ENCODE data around the gene TNFAIP8L1. TPM values are rescaled to one million over a fixed set of nuclear protein-coding genes. Genes with fewer than 3 reads are reported as not detected.

Gene TNFAIP8L1
- total RNA-seq, 1 experiment from 2014 or later, result 22.2 TPM

- no peaks in the 10 kb centered on the region for H3K9me3 ChIP-seq (ENCODE audit: control insufficient read depth in 1 of 2, insufficient read depth in 1 of 2, low read depth in 1 of 2, low read length in 2 of 2)
- no peak overlapping the region for H2AFZ ChIP-seq (ENCODE audit: low read depth, low read length, poor library complexity, severe bottlenecking)
- BruUV-seq (replicated peaks), result no TSS peak
- CTCF ChIA-PET, result no interaction called here
- RAD21 ChIA-PET (ENCODE audit: low non-redundant PET in 1 of 2, low total read pairs in 2 of 2, uncharacterized antibody in 2 of 2, unreplicated experiment in 2 of 2), result no interaction called here
- H4K20me1 ChIP-seq (ENCODE audit: insufficient read depth), result no peaks in the 10 kb centered on the region
- no peaks in the 10 kb centered on the region for H3K9me2 ChIP-seq (ENCODE audit: insufficient read depth)
- no peak for TF ChIP-seq SP1 (IDR thresholded peaks at IDR 0.05; ENCODE audit: low read depth)
- TF ChIP-seq YY1 (IDR thresholded peaks at IDR 0.05; ENCODE audit: extremely low read depth, insufficient replicate concordance, low read depth, low read length), result no peak
- TF ChIP-seq EZH2 (IDR thresholded peaks at IDR 0.05), result no peak
- intact Hi-C loops (cut with micrococcal nuclease), result no loop called here
- ATAC-seq (no peak), DNase-seq (ENCODE audit: low read depth, low spot score) (no peak)
- peaks cover 21 to 40% of the 10 kb centered on the region in 2 experiments for H3K4me1 ChIP-seq (ENCODE audit: control insufficient read depth in 1 of 2, insufficient read depth in 2 of 2, low read length in 2 of 2)
- H3K79me2 ChIP-seq (ENCODE audit: insufficient read depth, low read length), result peaks cover 33% of the 10 kb centered on the region
- no peak overlapping the region for H3K9ac ChIP-seq (ENCODE audit: low read length)
- peak overlapping the region; percentile 82; the same call in 1 of the 2 replicates for H3K27ac ChIP-seq (ENCODE audit: low read depth, low read length)
- no peak overlapping the region for H3K4me3 ChIP-seq (replicated peaks in 1 of 2; ENCODE audit: low read depth in 1 of 2, low read length in 2 of 2)
- H3K4me2 ChIP-seq (ENCODE audit: low read length), result peak overlapping the region; percentile 90; the same call in 1 of the 2 replicates
- POLR2A ChIA-PET, result no interaction called here
- H3K27me3 ChIP-seq (ENCODE audit: insufficient read depth, low read length), result no peaks in the 10 kb centered on the region
- H3K36me3 ChIP-seq (ENCODE audit: control insufficient read depth in 1 of 2, insufficient read depth in 2 of 2, low read length in 2 of 2), result 0 out of 4 replicates have a peak, but pooled peaks cover 0 to 3% of the 10 kb centered on the region in 2 experiments
Observed at GRCh38 chr19:4641132-4641531, 1.8 kb downstream of the TNFAIP8L1 start.

- RAD21 ChIA-PET (ENCODE audit: low non-redundant PET in 1 of 2, low total read pairs in 2 of 2, uncharacterized antibody in 2 of 2, unreplicated experiment in 2 of 2), result no interaction called here
- Histone ChIP-seq H3K4me1 (ENCODE audit: control insufficient read depth in 1 of 2, insufficient read depth in 2 of 2, low read length in 2 of 2) (peaks cover 17 to 34% of the 10 kb centered on the region in 2 experiments), H3K9me2 (ENCODE audit: insufficient read depth) (no peaks in the 10 kb centered on the region), H4K20me1 (ENCODE audit: insufficient read depth) (no peaks in the 10 kb centered on the region), H3K27ac (ENCODE audit: low read depth, low read length) (no peak overlapping the region), H3K9me3 (ENCODE audit: control insufficient read depth in 1 of 2, insufficient read depth in 1 of 2, low read depth in 1 of 2, low read length in 2 of 2) (no peaks in the 10 kb centered on the region), H3K27me3 (ENCODE audit: insufficient read depth, low read length) (no peaks in the 10 kb centered on the region), H3K9ac (ENCODE audit: low read length) (no peak overlapping the region), H3K36me3 (ENCODE audit: control insufficient read depth in 1 of 2, insufficient read depth in 2 of 2, low read length in 2 of 2) (0 out of 4 replicates have a peak, but pooled peaks cover 0 to 3% of the 10 kb centered on the region in 2 experiments), H2AFZ (ENCODE audit: low read depth, low read length, poor library complexity, severe bottlenecking) (no peak overlapping the region), H3K79me2 (ENCODE audit: insufficient read depth, low read length) (peaks cover 33% of the 10 kb centered on the region), H3K4me3 (replicated peaks in 1 of 2; ENCODE audit: low read depth in 1 of 2, low read length in 2 of 2) (no peak overlapping the region), H3K4me2 (ENCODE audit: low read length) (no peak overlapping the region)
- CTCF ChIA-PET, result no interaction called here
- DNase-seq (ENCODE audit: low read depth, low spot score) (no peak), ATAC-seq (no peak)
- BruUV-seq (replicated peaks), result no TSS peak
- POLR2A ChIA-PET, result no interaction called here
- intact Hi-C loops (cut with micrococcal nuclease), result no loop called here
- TF ChIP-seq ELF1 (IDR thresholded peaks at IDR 0.05; ENCODE audit: borderline replicate concordance, low read depth) (no peak), SP1 (IDR thresholded peaks at IDR 0.05; ENCODE audit: low read depth) (no peak), YY1 (IDR thresholded peaks at IDR 0.05; ENCODE audit: extremely low read depth, insufficient replicate concordance, low read depth, low read length) (no peak), CEBPB (IDR thresholded peaks at IDR 0.05; ENCODE audit: low read depth) (no peak), FOSL1 (IDR thresholded peaks at IDR 0.05; ENCODE audit: low read depth) (no peak), ZNF274 (IDR thresholded peaks at IDR 0.05; ENCODE audit: low read depth, low read length) (no peak), ZBTB33 (IDR thresholded peaks at IDR 0.05; ENCODE audit: extremely low read depth, insufficient replicate concordance, low read length) (no peak), TCF7L2 (IDR thresholded peaks at IDR 0.05; ENCODE audit: borderline replicate concordance, extremely low read depth, insufficient read depth, insufficient read length) (no peak), EZH2phosphoT487 (IDR thresholded peaks at IDR 0.05; ENCODE audit: borderline replicate concordance) (no peak), EGR1 (IDR thresholded peaks at IDR 0.05; ENCODE audit: low read depth) (no peak), JUND (IDR thresholded peaks at IDR 0.05) (no peak), POLR2AphosphoS5 (IDR thresholded peaks at IDR 0.05; ENCODE audit: low read depth, low read length) (no peak), CTCF (IDR thresholded peaks at IDR 0.05 in 2 of 3, conservative IDR thresholded peaks at IDR 0.05 in 1 of 3; ENCODE audit: borderline replicate concordance in 1 of 3, insufficient read depth in 1 of 3, low read depth in 2 of 3, low read length in 2 of 3) (no peak)
Observed at GRCh38 chr19:4642625-4643024, 3.3 kb downstream of the TNFAIP8L1 start.

Measured in HCT116 (cell line).